Psoas muscle (tissue), 8 donors: ENCODE results near the gene SSTR3. TPM values are rescaled to one million over a fixed set of nuclear protein-coding genes. Genes with fewer than 3 reads are reported as not detected.

ENCODE experiments used
- ATAC-seq, 4 donors: fragments of 200-7000 bp; cut with Tn5 transposase; one replicate each; pipeline ENCODE4 v1.9.1; 2020; ENCODE audit warnings: moderate library complexity in 3 of 4, mild to moderate bottlenecking in 2 of 4
- DNase-seq, 2 donors: peaks; one replicate each; pipeline ENCODE4 v3.0.0-alpha.2; 2020
- H3K27ac ChIP-seq: fragments of 200-600 bp; one replicate; pipeline ENCODE4 v1.8.0; 2022
- H3K27me3 ChIP-seq, 3 donors: fragments of 200-600 bp in 1 of 3; one replicate each; pipeline versions ENCODE4 v1.6.1 to v1.8.0; 2013 to 2022; ENCODE audit warnings: low read length in 2 of 3, mild to moderate bottlenecking in 2 of 3, moderate library complexity in 1 of 3; ENCODE audit not compliant: insufficient read depth in 3 of 3
- H3K36me3 ChIP-seq, 2 donors: fragments of 200-600 bp in 1 of 2; one replicate each; pipeline versions ENCODE4 v1.6.1 to v1.8.0; 2013 to 2022; ENCODE audit warnings: low read depth in 1 of 2, mild to moderate bottlenecking in 1 of 2, moderate library complexity in 1 of 2; ENCODE audit not compliant: insufficient read depth in 1 of 2
- H3K4me1 ChIP-seq: fragments of 200-600 bp; one replicate; pipeline ENCODE4 v1.8.0; 2022
- H3K4me3 ChIP-seq: fragments of 200-600 bp; one replicate; pipeline ENCODE4 v1.8.0; 2022; ENCODE audit warnings: mild to moderate bottlenecking
- H3K9me3 ChIP-seq: fragments of 200-600 bp; one replicate; pipeline ENCODE4 v1.8.0; 2022
- CTCF ChIP-seq: fragments of 200-600 bp; IDR thresholded peaks from one replicate; pipeline ENCODE4 v1.8.0; 2022; ENCODE audit warnings: antibody characterized with exemption
- WGBS, 3 donors: extraction: QIAGEN DNeasy Blood & Tissue Kit; methylation state at CpG; one replicate each; pipeline versions ENCODE4 v1.1.6 to v1.1.7; 2013; 5-methylcytosine and 5-hydroxymethylcytosine counted together
- intact Hi-C, 2 donors: fragments of 100-400 bp; cut with DNase I; formaldehyde crosslinking; loops; one replicate each; pipeline versions ENCODE4 v1.11.0 to v1.14.2; 2022
- polyA plus RNA-seq, 3 donors: library from polyadenylated mRNA; stranded (reverse); fragments of 200-250 nt; gene quantifications; one replicate each; pipeline ENCODE4 v1.2.3, GENCODE V29; 2013
- total RNA-seq, 4 donors: library from RNA; stranded (reverse); fragmentation: NEBNext Ultra II Directional in 2 of 4; extraction: Animal tissue kit (Norgen Biotek cat#: 25700) in 2 of 4; gene quantifications; one replicate each; pipeline versions ENCODE4 v1.2.1 to v1.2.4, GENCODE V29; 2021 to 2023
- donor health status: healthy with polysubstance abuse.
- donor health status: DM: no; HTN: no; CAD: no; lungs with moderate emphysema.
- donor health status: Bipolar disorder and iron deficiency.
- donor health status: healthy.
- donor health status: DM: yes; HTN: yes; CAD: no.
- donor health status: DM: no; HTN: no; CAD: no.
- donor health status: DM: no; HTN: no; CAD: no.
- donor health status: DM: yes; HTN: yes; CAD: no.

Gene SSTR3
- total and polyA plus RNA-seq, 7 donors = 0.01 TPM; not detected in 6

GRCh38 chr22:37182949-37183245, 29.4 kb downstream of the SSTR3 start:
- TF ChIP-seq CTCF = no peak
- Histone ChIP-seq H3K27ac (no peak overlapping the region), H3K9me3 (no peaks in the 10 kb centered on the region), H3K36me3 (no peaks in the 10 kb centered on the region), H3K4me3 (no peak overlapping the region), H3K27me3 (peaks cover 0 to 2% (median 0%) of the 10 kb centered on the region in 3 donors), H3K4me1 (peaks cover 32% of the 10 kb centered on the region)
- DNase-seq (peak; percentile 6 to 27), ATAC-seq (no peak)
- 78 to 97% (median 87%) methylated on average over 3 of the region's 3 CpGs for WGBS, 3 donors
- intact Hi-C loops = no loop called here

DNA sequence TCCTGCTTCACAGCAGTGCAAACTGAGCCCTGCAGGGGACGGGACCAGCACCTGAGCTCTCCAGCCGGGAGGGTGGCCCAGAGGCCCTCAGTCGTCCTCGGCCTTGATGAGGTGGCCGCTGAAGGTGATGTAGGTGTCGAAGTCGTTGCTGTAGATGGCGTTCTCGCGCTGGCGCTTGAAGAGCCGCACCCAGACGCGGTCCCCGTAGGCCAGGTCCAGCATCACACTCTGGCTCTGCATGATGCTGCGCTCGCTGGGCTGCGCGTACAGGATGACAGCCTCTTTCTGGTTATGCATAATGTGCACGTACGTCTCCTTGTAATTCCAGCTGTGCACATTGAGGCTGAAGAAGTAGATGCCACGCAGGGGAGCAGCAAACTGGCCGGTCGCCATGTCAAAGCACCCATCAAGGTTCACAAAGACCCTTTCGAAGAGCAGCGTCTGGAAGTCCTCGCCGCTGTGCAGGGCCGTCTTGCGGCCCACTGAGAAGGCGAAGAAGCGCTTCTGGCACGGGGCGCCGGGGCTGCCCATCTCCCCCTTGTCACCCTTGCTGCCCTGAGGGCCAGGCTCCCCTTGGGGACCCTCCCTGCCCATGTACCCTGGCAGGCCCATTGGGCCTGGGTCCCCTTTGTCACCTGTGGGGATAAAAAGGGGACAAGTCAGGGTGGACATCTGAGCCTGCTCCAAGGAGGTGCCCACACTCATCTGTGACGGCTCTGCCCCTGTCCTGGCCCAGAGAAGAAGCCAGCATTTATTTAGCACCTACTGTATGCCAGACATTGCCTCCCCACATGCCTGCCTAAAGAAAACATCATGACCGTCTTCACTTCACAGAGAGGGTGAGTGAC, 30.0 kb downstream of the SSTR3 start:
- ATAC-seq (no peak), DNase-seq (peak; percentile 9 to 38)
- Histone ChIP-seq H3K9me3 (no peaks in the 10 kb centered on the region), H3K27me3 (peaks cover 0 to 2% (median 0%) of the 10 kb centered on the region in 3 donors), H3K4me3 (no peak overlapping the region), H3K36me3 (no peaks in the 10 kb centered on the region), H3K27ac (no peak overlapping the region), H3K4me1 (peaks cover 28% of the 10 kb centered on the region)
- no peak for TF ChIP-seq CTCF
- intact Hi-C loops = no loop called here
- WGBS, 3 donors = 82 to 91% (median 91%) methylated on average over 37 of the region's 37 CpGs

DNA sequence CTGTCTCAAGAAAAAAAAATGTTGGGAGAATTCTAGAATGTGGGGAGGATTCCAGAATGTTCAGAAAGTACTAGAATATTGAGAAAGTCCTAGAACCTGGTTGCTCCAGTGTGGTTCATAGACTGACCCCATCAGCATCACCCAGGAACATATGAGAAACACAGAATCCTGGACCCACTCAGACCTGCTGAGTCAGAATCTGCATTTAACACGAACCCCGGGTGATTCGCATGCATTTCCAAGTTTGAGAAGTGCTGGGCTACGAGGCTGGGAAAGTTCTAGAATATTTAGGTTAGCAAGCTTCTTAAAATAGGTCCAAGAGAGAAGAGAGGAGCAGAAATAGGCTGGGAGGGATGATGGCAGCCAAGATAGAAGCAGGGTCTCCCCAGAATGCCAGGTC, 30.6 kb downstream of the SSTR3 start:
- peaks cover 25% of the 10 kb centered on the region for H3K4me1 ChIP-seq
- ATAC-seq = no peak
- WGBS, 3 donors = 55 to 86% (median 84%) methylated on average over 4 of the region's 4 CpGs

DNA sequence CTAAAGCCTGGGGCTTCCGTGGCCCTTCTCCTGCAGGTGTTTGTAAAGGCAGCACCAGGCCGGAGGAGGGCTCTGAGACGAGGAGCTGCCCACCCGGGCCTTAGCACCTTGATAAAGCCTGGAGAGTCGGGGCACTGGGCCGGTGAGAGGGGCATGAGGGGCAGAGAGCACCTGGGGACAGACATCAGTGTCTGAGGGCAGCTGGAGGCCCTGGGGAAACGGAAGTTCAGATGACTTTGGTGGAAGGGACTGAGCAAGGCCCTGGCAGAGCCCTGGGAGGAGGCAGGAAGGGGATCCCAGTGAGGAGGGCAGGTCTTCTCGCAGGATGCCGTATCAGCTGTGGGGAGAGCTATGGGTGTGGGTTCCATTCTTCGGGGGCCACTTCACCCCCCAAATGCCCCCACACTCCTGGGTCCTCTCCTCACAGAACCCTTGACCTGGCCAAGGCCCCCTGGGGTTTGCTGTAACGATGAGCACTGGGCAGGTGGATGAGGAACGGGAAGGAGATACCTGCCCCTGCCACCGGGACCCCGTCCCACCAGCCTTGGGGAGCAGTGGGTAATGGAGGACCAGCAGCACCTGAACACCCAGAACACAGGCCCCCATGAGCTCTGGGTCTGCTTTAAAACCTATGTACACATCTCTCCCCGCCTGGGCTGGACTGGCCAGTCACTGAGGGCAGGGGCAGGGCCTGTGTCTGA, 31.6 kb downstream of the SSTR3 start:
- Histone ChIP-seq H3K4me3 (no peak overlapping the region), H3K9me3 (no peaks in the 10 kb centered on the region), H3K27me3 (peaks cover 0 to 2% (median 0%) of the 10 kb centered on the region in 3 donors), H3K36me3 (no peaks in the 10 kb centered on the region), H3K4me1 (peaks cover 27% of the 10 kb centered on the region), H3K27ac (no peak overlapping the region)
- intact Hi-C loops = no loop called here
- TF ChIP-seq CTCF = no peak
- ATAC-seq = no peak
- peak; percentile 8 to 30 for DNase-seq
- WGBS, 3 donors = 86 to 88% (median 87%) methylated on average over 14 to 15 of the region's 15 CpGs

More for the DNA sequence above, 30.6 kb downstream of the SSTR3 start:
- Histone ChIP-seq H3K36me3 (no peaks in the 10 kb centered on the region), H3K4me3 (no peak overlapping the region), H3K27me3 (peaks cover 0 to 2% (median 0%) of the 10 kb centered on the region in 3 donors), H3K9me3 (no peaks in the 10 kb centered on the region), H3K27ac (no peak overlapping the region)
- no peak for DNase-seq
- no peak for TF ChIP-seq CTCF
- intact Hi-C loops = no loop called here
